Panc1 (cell line): Measurements from ENCODE around the gene EFR3B.

Source experiments
- CTCF ChIP-seq: fragments of 450-650 bp; IDR thresholded peaks from 2 replicates; pipeline ENCODE4 v1.5.1; 2017; ENCODE audit warnings: mild to moderate bottlenecking
- POLR2AphosphoS5 ChIP-seq: IDR thresholded peaks from 2 replicates; pipeline ENCODE4 v1.6.1; 2012; ENCODE audit warnings: mild to moderate bottlenecking, low read depth, low read length, moderate library complexity
- TCF7L2 ChIP-seq: IDR thresholded peaks from 2 replicates; pipeline ENCODE4 v1.6.1; 2011; ENCODE audit warnings: mild to moderate bottlenecking, low read depth, low read length, inconsistent platforms
- TF ChIP-seq, protein P1 (sequence below), 2 experiments: IDR thresholded peaks; 2 replicates each; pipeline ENCODE4 v1.6.1; 2011 to 2012; ENCODE audit warnings: low read depth in 2 of 2, control low read depth in 1 of 2, low read length in 1 of 2, mild to moderate bottlenecking in 1 of 2, moderate library complexity in 1 of 2; ENCODE audit not compliant: insufficient read depth in 1 of 2

- TF ChIP-seq CTCF (no peak), POLR2AphosphoS5 (no peak), TCF7L2 (no peak)
- TF ChIP-seq, protein P1, sequence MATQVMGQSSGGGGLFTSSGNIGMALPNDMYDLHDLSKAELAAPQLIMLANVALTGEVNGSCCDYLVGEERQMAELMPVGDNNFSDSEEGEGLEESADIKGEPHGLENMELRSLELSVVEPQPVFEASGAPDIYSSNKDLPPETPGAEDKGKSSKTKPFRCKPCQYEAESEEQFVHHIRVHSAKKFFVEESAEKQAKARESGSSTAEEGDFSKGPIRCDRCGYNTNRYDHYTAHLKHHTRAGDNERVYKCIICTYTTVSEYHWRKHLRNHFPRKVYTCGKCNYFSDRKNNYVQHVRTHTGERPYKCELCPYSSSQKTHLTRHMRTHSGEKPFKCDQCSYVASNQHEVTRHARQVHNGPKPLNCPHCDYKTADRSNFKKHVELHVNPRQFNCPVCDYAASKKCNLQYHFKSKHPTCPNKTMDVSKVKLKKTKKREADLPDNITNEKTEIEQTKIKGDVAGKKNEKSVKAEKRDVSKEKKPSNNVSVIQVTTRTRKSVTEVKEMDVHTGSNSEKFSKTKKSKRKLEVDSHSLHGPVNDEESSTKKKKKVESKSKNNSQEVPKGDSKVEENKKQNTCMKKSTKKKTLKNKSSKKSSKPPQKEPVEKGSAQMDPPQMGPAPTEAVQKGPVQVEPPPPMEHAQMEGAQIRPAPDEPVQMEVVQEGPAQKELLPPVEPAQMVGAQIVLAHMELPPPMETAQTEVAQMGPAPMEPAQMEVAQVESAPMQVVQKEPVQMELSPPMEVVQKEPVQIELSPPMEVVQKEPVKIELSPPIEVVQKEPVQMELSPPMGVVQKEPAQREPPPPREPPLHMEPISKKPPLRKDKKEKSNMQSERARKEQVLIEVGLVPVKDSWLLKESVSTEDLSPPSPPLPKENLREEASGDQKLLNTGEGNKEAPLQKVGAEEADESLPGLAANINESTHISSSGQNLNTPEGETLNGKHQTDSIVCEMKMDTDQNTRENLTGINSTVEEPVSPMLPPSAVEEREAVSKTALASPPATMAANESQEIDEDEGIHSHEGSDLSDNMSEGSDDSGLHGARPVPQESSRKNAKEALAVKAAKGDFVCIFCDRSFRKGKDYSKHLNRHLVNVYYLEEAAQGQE (IDR thresholded peaks at IDR 0.05; ENCODE audit: insufficient read depth in 1 of 2, low read depth in 2 of 2, low read length in 1 of 2), result no peak
These were observed 5.7 kb upstream of the EFR3B start for GRCh38 chr2:25036221-25036559.
